Central memory CD4-positive, alpha-beta T cell (primary cell): ENCODE data around the gene USF2.
"Not testable (repeated sequence)": the region's sequence is repeated elsewhere in the genome, so short reads cannot be mapped to it uniquely, and the experiment has no call there.

Experiments
- DNase-seq: peaks from one replicate; pipeline ENCODE4 v3.0.0; 2022

Gene USF2

DNA sequence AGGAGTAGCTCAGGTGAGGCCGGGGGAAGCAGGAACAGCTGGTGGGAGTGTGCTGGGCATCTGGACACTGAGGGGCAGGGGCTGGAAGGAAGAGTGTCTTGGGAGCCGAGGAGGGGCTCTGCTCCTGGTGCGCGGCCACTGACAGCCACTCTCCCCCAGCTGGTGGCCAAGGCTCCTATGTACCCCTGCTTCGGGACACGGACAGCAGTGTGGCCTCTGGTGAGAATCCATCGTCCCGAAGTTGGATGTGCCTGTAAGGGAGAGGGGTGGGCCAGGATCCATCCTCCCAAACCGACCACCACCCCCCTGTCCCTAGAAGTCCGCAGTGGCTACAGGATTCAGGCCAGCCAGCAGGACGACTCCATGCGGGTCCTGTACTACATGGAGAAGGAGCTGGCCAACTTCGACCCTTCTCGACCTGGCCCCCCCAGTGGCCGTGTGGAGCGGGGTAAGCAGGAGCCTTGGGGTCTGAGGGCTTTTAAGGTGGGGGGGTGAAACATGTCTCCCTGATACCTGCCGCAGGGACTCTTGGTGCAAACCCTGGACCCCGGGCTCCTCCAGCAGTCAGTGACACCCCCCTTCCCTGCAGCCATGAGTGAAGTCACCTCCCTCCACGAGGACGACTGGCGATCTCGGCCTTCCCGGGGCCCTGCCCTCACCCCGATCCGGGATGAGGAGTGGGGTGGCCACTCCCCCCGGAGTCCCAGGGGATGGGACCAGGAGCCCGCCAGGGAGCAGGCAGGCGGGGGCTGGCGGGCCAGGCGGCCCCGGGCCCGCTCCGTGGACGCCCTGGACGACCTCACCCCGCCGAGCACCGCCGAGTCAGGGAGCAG lies 2.0 kb upstream of the USF2 start:
- DNase-seq, result no peak

DNA sequence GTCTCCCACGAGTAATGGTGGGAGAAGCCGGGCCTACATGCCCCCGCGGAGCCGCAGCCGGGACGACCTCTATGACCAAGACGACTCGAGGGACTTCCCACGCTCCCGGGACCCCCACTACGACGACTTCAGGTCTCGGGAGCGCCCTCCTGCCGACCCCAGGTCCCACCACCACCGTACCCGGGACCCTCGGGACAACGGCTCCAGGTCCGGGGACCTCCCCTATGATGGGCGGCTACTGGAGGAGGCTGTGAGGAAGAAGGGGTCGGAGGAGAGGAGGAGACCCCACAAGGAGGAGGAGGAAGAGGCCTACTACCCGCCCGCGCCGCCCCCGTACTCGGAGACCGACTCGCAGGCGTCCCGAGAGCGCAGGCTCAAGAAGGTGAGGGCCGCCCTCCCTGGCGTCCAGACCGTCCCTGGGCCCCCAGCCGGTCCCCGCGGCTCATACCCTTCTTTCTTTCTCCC lies 1.4 kb upstream of the USF2 start:
- no peak for DNase-seq

DNA sequence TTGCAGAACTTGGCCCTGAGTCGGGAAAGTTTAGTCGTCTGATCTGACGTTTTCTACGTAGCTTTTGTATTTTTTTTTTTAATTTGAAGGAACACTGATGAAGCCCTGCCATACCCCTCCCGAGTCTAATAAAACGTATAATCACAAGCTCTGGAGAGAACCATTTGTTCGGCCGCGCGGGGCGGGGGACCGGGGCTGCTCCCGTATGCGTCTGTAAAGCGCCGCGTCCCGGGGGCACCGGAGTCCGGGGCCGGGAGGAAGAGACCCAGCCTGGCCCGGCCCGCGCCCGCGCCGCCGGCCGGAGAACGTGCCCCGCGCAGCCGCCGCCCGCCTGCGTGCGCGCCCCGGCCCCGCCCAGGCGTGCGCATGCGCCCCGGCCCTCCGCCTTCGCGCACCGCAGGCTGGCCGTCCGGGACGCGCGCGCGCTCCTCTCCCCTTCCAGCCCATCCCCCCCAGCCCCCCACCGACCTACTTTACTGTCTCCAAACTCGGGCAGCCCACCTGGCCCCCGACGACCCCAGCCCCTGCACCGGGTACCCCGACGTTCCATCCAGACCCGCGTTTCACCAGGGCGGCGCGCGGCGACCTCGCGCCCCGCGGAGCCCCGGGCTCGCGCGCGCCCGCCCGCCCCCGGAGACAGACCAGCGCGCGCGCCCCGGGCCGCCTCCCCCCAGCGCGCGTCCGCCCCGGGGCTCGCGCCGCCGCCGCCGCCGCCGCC lies 785 bp upstream of the USF2 start:
- peak; percentile 79 for DNase-seq

DNA sequence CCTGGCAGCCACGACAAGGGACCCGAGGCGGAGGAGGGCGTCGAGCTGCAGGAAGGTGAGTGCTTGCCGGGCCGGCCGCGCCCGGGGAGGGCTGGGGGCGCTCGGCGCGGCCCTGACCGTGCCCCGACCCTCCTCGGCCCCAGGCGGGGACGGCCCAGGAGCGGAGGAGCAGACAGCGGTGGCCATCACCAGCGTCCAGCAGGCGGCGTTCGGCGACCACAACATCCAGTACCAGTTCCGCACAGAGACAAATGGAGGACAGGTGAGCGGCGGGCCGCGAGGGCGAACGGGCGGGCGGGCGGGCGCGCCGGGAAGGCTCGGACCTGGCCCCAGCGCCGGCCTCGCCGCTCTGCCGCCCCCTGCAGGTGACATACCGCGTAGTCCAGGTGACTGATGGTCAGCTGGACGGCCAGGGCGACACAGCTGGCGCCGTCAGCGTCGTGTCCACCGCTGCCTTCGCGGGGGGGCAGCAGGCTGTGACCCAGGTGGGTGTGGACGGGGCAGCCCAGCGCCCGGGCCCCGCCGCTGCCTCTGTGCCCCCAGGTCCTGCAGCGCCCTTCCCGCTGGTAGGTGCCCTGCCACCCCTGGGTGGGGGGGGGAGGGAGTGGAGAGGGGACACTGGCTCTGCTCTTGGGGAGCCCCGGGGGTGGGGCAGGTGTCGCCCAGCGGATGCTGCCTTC lies 816 bp downstream of the USF2 start:
- peak; percentile 65 for DNase-seq

- DNase-seq, result no peak
These were observed 1.6 kb downstream of the USF2 start for GRCh38 chr19:35270381-35270811.

GRCh38 chr19:35271546-35271945 lies 2.8 kb downstream of the USF2 start:
- DNase-seq, result no peak

- no peak for DNase-seq
These were observed 3.5 kb downstream of the USF2 start for GRCh38 chr19:35272122-35272719.

DNA sequence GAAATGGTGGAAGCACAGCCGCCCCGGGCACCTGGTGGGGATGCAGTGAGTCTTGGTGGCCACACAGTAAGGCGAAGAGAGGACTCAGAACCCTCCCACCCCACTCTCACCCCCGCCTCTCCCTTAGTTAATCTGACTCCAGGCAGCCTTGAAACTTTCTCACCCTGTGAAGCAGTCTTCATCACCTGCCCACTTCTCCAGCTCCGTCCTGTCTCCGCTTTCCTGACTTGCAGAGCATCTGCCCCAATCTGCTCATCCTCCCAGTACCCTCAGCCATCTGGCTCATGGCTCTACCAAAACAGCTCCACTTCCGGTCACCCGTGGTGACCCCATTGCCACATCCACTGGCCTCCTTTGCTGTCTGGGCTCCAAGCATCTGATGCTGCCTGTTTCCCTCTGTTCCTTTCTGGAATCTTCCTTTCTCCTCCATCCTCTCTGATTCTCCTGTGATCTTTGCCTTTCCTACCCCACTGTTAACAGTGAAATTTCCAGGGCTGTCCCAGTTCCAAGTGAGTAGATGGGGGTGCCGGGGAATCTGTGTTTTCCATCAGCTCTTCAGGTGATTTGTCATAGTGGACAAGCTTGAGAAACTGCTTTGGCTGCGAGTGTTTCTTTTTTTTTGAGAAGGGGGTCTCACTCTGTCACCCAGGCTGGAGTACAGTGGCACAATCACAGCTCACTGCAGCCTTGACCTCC lies 4.3 kb downstream of the USF2 start:
- DNase-seq, result no peak

DNA sequence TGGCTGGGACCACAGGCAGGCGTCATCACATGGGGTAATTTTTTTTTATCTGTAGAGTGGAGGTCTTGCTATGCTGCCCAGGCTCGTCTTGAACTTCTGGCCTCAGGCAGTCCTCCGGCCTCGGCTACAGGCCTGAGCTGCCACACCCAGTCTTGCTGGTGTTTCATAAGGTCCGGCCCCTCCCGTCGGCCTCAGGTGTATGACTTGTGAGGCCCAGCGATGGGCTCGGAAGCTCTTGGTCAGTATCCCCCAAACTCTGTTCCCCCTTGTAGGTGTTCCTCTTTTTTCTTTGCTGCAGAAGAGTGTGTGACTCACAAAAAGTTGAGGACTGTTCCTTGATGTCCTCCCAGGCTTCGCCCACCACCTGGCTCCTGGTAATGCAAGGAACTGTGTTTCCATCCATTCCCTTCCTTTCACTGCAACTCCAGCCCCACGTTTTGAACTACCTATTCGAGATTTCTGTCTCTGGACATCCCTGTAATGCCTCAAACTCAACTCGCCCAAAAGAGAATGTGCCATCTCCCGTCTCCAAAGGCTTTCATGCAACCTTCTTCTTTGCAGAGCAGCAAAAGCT lies 5.0 kb downstream of the USF2 start:
- DNase-seq, result no peak

- DNase-seq, result no peak
These were observed 5.6 kb downstream of the USF2 start for GRCh38 chr19:35274323-35274722.

DNA sequence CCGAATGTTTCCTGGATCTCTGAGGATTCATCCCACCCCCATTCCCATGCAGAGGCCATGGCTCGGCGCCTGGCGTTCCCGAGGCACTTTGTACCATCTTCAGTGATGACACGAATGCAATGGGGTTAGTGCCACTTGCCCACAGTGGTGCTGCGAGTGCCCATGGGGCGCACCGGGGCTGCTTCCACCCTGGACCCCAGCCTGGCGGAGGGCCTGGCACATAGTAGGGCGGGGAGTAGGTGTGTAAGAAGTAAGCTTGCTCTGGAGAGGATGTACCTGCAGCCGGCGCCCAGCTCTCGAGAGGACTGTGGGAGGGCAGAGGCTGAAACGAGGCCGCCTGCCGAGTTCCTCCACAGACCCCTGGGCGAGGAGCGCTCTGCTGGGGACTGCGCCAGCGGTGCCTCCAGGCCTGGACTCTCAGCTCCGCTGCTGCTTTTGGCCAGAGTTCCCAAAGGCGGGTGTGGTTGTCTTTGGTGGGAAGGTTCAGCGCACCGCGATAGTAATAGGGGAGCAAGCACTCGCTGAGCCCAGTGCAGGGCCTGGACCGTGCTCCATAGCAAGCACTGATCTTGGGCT lies 8.0 kb downstream of the USF2 start:
- DNase-seq, result no peak

DNA sequence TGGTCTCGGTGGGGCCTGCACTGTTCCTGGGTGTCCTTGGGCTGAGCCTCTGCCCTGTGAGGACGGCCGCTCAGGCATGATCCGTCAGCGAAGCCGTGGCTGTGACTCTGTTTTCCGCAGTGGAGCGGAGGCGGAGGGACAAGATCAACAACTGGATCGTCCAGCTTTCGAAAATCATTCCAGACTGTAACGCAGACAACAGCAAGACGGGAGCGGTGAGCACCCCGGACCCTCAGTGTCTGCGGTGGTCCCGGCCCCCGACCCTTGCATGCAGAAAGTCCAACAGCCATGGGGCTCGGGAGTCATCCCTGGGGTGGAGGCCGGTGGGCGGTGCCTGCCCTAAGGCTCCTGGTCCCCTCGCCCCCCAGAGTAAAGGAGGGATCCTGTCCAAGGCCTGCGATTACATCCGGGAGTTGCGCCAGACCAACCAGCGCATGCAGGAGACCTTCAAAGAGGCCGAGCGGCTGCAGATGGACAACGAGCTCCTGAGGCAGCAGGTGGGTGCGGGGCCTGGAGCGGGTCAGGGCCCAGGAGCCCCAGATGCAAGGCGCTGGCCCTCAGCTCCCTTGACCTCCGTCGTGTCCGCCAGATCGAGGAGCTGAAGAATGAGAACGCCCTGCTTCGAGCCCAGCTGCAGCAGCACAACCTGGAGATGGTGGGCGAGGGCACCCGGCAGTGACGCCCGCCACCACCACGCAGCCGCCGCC lies 10.0 kb downstream of the USF2 start:
- DNase-seq, result no peak

- DNase-seq, result no peak
These were observed 10.6 kb downstream of the USF2 start for GRCh38 chr19:35279374-35279773.

DNA sequence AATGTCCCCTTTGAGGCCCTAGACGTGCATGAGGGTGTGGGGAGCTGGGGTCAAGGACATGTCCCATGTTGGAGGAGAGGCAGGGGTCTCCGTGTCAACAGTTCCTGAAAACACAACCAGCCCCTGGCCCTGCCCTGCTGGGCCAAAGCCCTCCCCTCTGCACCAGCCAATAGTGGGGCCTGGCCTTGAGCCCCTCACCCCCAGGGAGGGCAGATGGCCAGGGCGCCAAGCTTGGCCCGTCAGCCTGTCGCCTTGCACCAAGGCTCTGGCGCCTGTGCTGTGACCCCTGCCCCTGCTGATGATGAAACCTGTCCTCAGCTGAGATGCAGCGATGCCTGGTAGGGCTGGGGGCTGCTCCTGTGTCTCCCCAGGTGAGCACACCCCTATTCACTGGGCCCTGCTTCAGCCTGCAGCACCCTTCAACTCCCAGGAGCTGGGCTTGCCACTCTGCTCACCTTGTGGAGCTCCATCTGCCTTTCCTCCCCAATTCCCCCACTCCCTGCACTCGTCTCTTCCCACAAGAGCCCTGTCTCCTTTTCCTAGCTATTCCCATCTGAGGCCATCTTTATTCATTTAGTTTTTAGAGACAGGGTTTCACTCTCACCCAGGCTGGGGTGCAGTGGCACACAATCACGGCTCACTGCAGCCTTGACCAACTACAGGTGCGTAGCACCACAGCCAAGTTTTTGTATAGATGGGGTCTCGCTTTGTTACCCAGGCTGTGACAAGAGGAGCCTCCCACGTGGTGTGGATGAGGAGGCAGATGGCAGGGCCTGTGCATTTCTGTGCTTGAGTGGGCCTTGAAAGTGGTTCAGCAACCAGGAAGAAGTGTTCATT lies 11.4 kb downstream of the USF2 start:
- DNase-seq, result no peak

GRCh38 chr19:35281303-35281702 lies 12.5 kb downstream of the USF2 start:
- no peak for DNase-seq

- no peak for DNase-seq
These were observed 15.7 kb downstream of the USF2 start for GRCh38 chr19:35284153-35285094.

DNA sequence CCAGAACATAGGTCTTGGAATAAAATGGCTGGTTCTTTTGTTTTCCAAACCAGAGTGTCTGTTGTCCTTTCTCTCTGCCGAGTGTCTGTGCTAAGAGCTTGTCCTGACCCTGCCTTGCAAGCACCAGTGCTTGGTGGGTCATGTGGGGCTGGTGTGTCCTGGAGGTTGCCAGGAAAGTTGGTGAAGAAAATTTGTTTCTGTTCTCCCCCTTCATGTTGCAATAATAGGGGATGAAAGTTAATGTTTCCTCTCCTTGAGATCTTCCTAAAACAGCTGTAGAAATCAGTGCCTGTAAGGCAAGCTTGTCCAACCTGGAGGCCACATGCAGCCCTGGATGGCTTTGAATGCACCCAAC lies 16.3 kb downstream of the USF2 start:
- no peak for DNase-seq

DNA sequence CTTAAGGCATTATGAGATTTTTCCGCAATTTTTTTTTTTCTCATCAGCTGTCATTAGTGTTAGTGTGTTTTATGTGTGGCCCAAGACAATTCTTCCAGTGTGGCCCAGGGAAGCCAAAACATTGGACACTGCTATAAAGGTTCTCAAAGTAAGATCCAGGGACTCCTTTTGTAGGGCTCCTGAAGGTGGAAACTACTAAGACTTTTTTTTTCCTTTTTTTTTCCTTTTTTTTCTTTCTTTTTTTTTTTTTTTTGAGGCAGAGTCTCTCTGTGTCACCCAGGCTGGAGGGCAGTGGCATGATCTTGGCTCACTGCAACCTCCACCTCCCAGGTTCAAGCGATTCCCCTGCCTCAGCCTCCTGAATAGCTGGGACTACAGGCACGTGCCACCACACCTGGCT lies 16.7 kb downstream of the USF2 start:
- not testable (repeated sequence) for DNase-seq

- not testable (repeated sequence) for DNase-seq
These were observed 17.3 kb downstream of the USF2 start for GRCh38 chr19:35286101-35286500.
